ENCODE measurements around the gene LMAN1L.

- TF ChIP-seq, protein P1, sequence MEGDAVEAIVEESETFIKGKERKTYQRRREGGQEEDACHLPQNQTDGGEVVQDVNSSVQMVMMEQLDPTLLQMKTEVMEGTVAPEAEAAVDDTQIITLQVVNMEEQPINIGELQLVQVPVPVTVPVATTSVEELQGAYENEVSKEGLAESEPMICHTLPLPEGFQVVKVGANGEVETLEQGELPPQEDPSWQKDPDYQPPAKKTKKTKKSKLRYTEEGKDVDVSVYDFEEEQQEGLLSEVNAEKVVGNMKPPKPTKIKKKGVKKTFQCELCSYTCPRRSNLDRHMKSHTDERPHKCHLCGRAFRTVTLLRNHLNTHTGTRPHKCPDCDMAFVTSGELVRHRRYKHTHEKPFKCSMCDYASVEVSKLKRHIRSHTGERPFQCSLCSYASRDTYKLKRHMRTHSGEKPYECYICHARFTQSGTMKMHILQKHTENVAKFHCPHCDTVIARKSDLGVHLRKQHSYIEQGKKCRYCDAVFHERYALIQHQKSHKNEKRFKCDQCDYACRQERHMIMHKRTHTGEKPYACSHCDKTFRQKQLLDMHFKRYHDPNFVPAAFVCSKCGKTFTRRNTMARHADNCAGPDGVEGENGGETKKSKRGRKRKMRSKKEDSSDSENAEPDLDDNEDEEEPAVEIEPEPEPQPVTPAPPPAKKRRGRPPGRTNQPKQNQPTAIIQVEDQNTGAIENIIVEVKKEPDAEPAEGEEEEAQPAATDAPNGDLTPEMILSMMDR (IDR thresholded peaks at IDR 0.05), result peak; percentile 89 to 99 (median 94)
- TF ChIP-seq POLR2A (IDR thresholded peaks at IDR 0.05), result no peak
Observed at GRCh38 chr15:74799856-74800558, 12.6 kb upstream of the LMAN1L start.
